CD8-positive, alpha-beta memory T cell (primary cell): Measurements from ENCODE around the gene AQR. TPM values are rescaled to one million over a fixed set of nuclear protein-coding genes. Genes with fewer than 3 reads are reported as not detected.

Experiments
- CTCF ChIA-PET: fragments of 350-600 bp; sonication (Branson Sonifier 250); formaldehyde crosslinking; loops from one replicate; lab custom pipeline; 2021; ENCODE audit warnings: antibody characterized with exemption; lab: Charles Lee
- POLR2A ChIA-PET: fragments of 350-600 bp; sonication (Branson Sonifier 250); formaldehyde crosslinking; loops from one replicate; lab custom pipeline; 2021; ENCODE audit warnings: antibody characterized with exemption; lab: Charles Lee
- DNase-seq, 5 donors: peaks; one replicate each; pipeline versions ENCODE4 v3.0.0 to v3.0.0-alpha.2; 2020 to 2022; ENCODE audit warnings: mixed read lengths in 1 of 5
- H3K27ac ChIP-seq: one replicate; pipeline ENCODE4 v1.7.0; 2013; ENCODE audit warnings: low read depth, mild to moderate bottlenecking, low read length, moderate library complexity
- H3K27me3 ChIP-seq: 2 replicates; pipeline ENCODE4 v1.7.0; 2013; ENCODE audit warnings: low read length, mild to moderate bottlenecking; ENCODE audit not compliant: insufficient read depth, poor library complexity, severe bottlenecking
- H3K36me3 ChIP-seq: 2 replicates; pipeline ENCODE4 v1.7.0; 2013; ENCODE audit warnings: mild to moderate bottlenecking, low read length, moderate library complexity; ENCODE audit not compliant: insufficient read depth
- H3K4me1 ChIP-seq: 2 replicates; pipeline ENCODE4 v1.7.0; 2013; ENCODE audit warnings: mild to moderate bottlenecking, low read length, moderate library complexity; ENCODE audit not compliant: insufficient read depth
- H3K4me3 ChIP-seq: 2 replicates; pipeline ENCODE4 v1.7.0; 2013; ENCODE audit warnings: mild to moderate bottlenecking, low read length
- H3K9me3 ChIP-seq: 2 replicates; pipeline ENCODE4 v1.7.0; 2013; ENCODE audit warnings: mild to moderate bottlenecking, low read length
- H3K27ac Mint-ChIP-seq, 8 donors: one replicate each; pipeline ENCODE4 v1.8.0; 2020 to 2021; ENCODE audit warnings: mixed read lengths in 8 of 8, mild to moderate bottlenecking in 6 of 8, inconsistent platforms in 3 of 8, moderate library complexity in 3 of 8
- H3K27me3 Mint-ChIP-seq, 2 donors: one replicate each; pipeline ENCODE4 v1.8.0; 2020 to 2021; ENCODE audit warnings: mixed read lengths in 2 of 2, mild to moderate bottlenecking in 1 of 2, moderate library complexity in 1 of 2
- H3K36me3 Mint-ChIP-seq, 3 donors: one replicate each; pipeline ENCODE4 v1.8.0; 2020 to 2021; ENCODE audit warnings: mixed read lengths in 3 of 3, inconsistent platforms in 1 of 3, mild to moderate bottlenecking in 1 of 3
- H3K4me1 Mint-ChIP-seq, 3 donors: one replicate each; pipeline ENCODE4 v1.8.0; 2020 to 2021; ENCODE audit warnings: mixed read lengths in 3 of 3, inconsistent platforms in 1 of 3, mild to moderate bottlenecking in 1 of 3
- H3K4me3 Mint-ChIP-seq, 7 donors: one replicate each; pipeline ENCODE4 v1.8.0; 2020 to 2021; ENCODE audit warnings: mixed read lengths in 7 of 7, mild to moderate bottlenecking in 6 of 7, moderate library complexity in 4 of 7, inconsistent platforms in 2 of 7
- H3K9me3 Mint-ChIP-seq, 5 donors: one replicate each; pipeline ENCODE4 v1.8.0; 2020 to 2022; ENCODE audit warnings: mixed read lengths in 5 of 5, mild to moderate bottlenecking in 3 of 5, moderate library complexity in 2 of 5, inconsistent platforms in 1 of 5
- polyA plus RNA-seq: library from polyadenylated mRNA; unstranded; fragments of 300-500 nt; fragmentation: Illumina TruSeq; gene quantifications from one replicate; pipeline ENCODE4 v1.2.3, GENCODE V29; 2021
- total RNA-seq, 2 experiments: library from RNA; stranded (reverse); gene quantifications; one replicate each; pipeline ENCODE4 v1.2.3, GENCODE V29; 2021

The AQR gene
- total and polyA plus RNA-seq, 3 experiments from 2014 or later = 14.8 to 46.0 (median 41.7) TPM

GRCh38 chr15:34876640-34877039 is 92.9 kb downstream of the AQR start:
- H3K4me1 Mint-ChIP-seq = no peaks in the 10 kb centered on the region
- H3K27me3 Mint-ChIP-seq = no peaks in the 10 kb centered on the region
- no peak overlapping the region for H3K4me3 ChIP-seq
- CTCF ChIA-PET = no interaction called here
- no peak for DNase-seq
- H3K4me1 ChIP-seq = no peaks in the 10 kb centered on the region
- H3K36me3 Mint-ChIP-seq = peaks cover 30 to 89% (median 45%) of the 10 kb centered on the region in 3 donors
- H3K27me3 ChIP-seq = no peaks in the 10 kb centered on the region
- POLR2A ChIA-PET = no interaction called here
- peak overlapping the region in 1 of 8 donors; percentile 67 for H3K27ac Mint-ChIP-seq
- H3K36me3 ChIP-seq = peaks cover 17% of the 10 kb centered on the region
- H3K4me3 Mint-ChIP-seq = no peak overlapping the region
- H3K27ac ChIP-seq = no peak overlapping the region
- no peaks in the 10 kb centered on the region for H3K9me3 ChIP-seq
- H3K9me3 Mint-ChIP-seq = no peaks in the 10 kb centered on the region

- H3K9me3 ChIP-seq = no peaks in the 10 kb centered on the region
Measured at GRCh38 chr15:34869110-34869509, 100.4 kb downstream of the AQR start.

GRCh38 chr15:34865531-34865930 is 104.0 kb downstream of the AQR start:
- Histone ChIP-seq H3K9me3 (no peaks in the 10 kb centered on the region), H3K36me3 (peaks cover 28% of the 10 kb centered on the region), H3K4me1 (no peaks in the 10 kb centered on the region), H3K27ac (no peak overlapping the region), H3K27me3 (no peaks in the 10 kb centered on the region), H3K4me3 (no peak overlapping the region)
- no peak overlapping the region for H3K4me3 Mint-ChIP-seq
- peaks cover 0 to 12% (median 3%) of the 10 kb centered on the region in 5 donors for H3K9me3 Mint-ChIP-seq
- H3K27ac Mint-ChIP-seq = peak overlapping the region in 1 of 8 donors; percentile 6
- ChIA-PET CTCF (no interaction called here), POLR2A (no interaction called here)
- DNase-seq = no peak
- H3K4me1 Mint-ChIP-seq = no peaks in the 10 kb centered on the region
- H3K36me3 Mint-ChIP-seq = peaks cover 27 to 84% (median 41%) of the 10 kb centered on the region in 3 donors
- no peaks in the 10 kb centered on the region for H3K27me3 Mint-ChIP-seq

More at GRCh38 chr15:34869110-34869509, 100.4 kb downstream of the AQR start:
- H3K27ac Mint-ChIP-seq = peak overlapping the region in 1 of 8 donors; percentile 27
- peaks cover 47 to 84% (median 55%) of the 10 kb centered on the region in 3 donors for H3K36me3 Mint-ChIP-seq
- H3K27ac ChIP-seq = no peak overlapping the region
- ChIA-PET CTCF (no interaction called here), POLR2A (no interaction called here)
- H3K9me3 Mint-ChIP-seq = peaks cover 0 to 12% (median 3%) of the 10 kb centered on the region in 5 donors
- H3K27me3 Mint-ChIP-seq = no peaks in the 10 kb centered on the region
- no peaks in the 10 kb centered on the region for H3K4me1 Mint-ChIP-seq
- H3K36me3 ChIP-seq = peaks cover 23% of the 10 kb centered on the region
- no peak overlapping the region for H3K4me3 ChIP-seq
- H3K4me1 ChIP-seq = no peaks in the 10 kb centered on the region
- no peak for DNase-seq
- no peak overlapping the region for H3K4me3 Mint-ChIP-seq
- H3K27me3 ChIP-seq = no peaks in the 10 kb centered on the region

- Histone ChIP-seq H3K27me3 (no peaks in the 10 kb centered on the region), H3K4me3 (no peak overlapping the region), H3K9me3 (no peaks in the 10 kb centered on the region), H3K36me3 (peaks cover 17% of the 10 kb centered on the region), H3K4me1 (no peaks in the 10 kb centered on the region), H3K27ac (no peak overlapping the region)
- Mint-ChIP-seq H3K36me3 (peaks cover 8 to 90% (median 27%) of the 10 kb centered on the region in 3 donors), H3K27me3 (no peaks in the 10 kb centered on the region), H3K4me3 (no peak overlapping the region), H3K9me3 (peaks cover 0 to 6% (median 0%) of the 10 kb centered on the region in 5 donors), H3K27ac (no peak overlapping the region), H3K4me1 (no peaks in the 10 kb centered on the region)
- no peak for DNase-seq
- ChIA-PET POLR2A (no interaction called here), CTCF (no interaction called here)
Measured at GRCh38 chr15:34861214-34861613, 108.3 kb downstream of the AQR start.

- Histone ChIP-seq H3K36me3 (peaks cover 6% of the 10 kb centered on the region), H3K4me1 (no peaks in the 10 kb centered on the region), H3K27ac (no peak overlapping the region), H3K4me3 (no peak overlapping the region), H3K27me3 (no peaks in the 10 kb centered on the region), H3K9me3 (no peaks in the 10 kb centered on the region)
- no peak overlapping the region for H3K4me3 Mint-ChIP-seq
- ChIA-PET POLR2A (no interaction called here), CTCF (no interaction called here)
- peak overlapping the region in 3 of 8 donors; percentile 40 to 86 (median 68) for H3K27ac Mint-ChIP-seq
- no peaks in the 10 kb centered on the region for H3K27me3 Mint-ChIP-seq
- no peaks in the 10 kb centered on the region for H3K9me3 Mint-ChIP-seq
- DNase-seq = no peak
- H3K36me3 Mint-ChIP-seq = peaks cover 7 to 67% (median 28%) of the 10 kb centered on the region in 3 donors
- H3K4me1 Mint-ChIP-seq = no peaks in the 10 kb centered on the region
Measured at GRCh38 chr15:34855893-34856292, 113.6 kb downstream of the AQR start.

GRCh38 chr15:34855413-34855812 is 114.1 kb downstream of the AQR start:
- ChIA-PET CTCF (no interaction called here), POLR2A (no interaction called here)
- H3K4me3 Mint-ChIP-seq = no peak overlapping the region
- no peaks in the 10 kb centered on the region for H3K4me1 ChIP-seq
- H3K27ac Mint-ChIP-seq = peak overlapping the region in 2 of 8 donors; percentile 26 to 52
- no peak for DNase-seq
- H3K9me3 ChIP-seq = no peaks in the 10 kb centered on the region
- H3K27me3 Mint-ChIP-seq = no peaks in the 10 kb centered on the region
- H3K36me3 ChIP-seq = peaks cover 6% of the 10 kb centered on the region
- no peaks in the 10 kb centered on the region for H3K27me3 ChIP-seq
- no peak overlapping the region for H3K4me3 ChIP-seq
- no peaks in the 10 kb centered on the region for H3K4me1 Mint-ChIP-seq
- no peaks in the 10 kb centered on the region for H3K9me3 Mint-ChIP-seq
- no peak overlapping the region for H3K27ac ChIP-seq
- H3K36me3 Mint-ChIP-seq = peaks cover 7 to 63% (median 28%) of the 10 kb centered on the region in 3 donors

- Histone ChIP-seq H3K27ac (no peak overlapping the region), H3K4me1 (no peaks in the 10 kb centered on the region), H3K9me3 (no peaks in the 10 kb centered on the region), H3K27me3 (no peaks in the 10 kb centered on the region), H3K4me3 (no peak overlapping the region), H3K36me3 (peaks cover 2% of the 10 kb centered on the region)
- H3K27me3 Mint-ChIP-seq = no peaks in the 10 kb centered on the region
- peaks cover 7 to 53% (median 25%) of the 10 kb centered on the region in 3 donors for H3K36me3 Mint-ChIP-seq
- H3K9me3 Mint-ChIP-seq = no peaks in the 10 kb centered on the region
- CTCF ChIA-PET = no interaction called here
- H3K27ac Mint-ChIP-seq = peak overlapping the region in 3 of 8 donors; percentile 39 to 77 (median 73)
- DNase-seq = no peak
- POLR2A ChIA-PET = no interaction called here
- H3K4me1 Mint-ChIP-seq = no peaks in the 10 kb centered on the region
- no peak overlapping the region for H3K4me3 Mint-ChIP-seq
Measured at GRCh38 chr15:34854232-34854631, 115.3 kb downstream of the AQR start.

- Histone ChIP-seq H3K27ac (no peak overlapping the region), H3K36me3 (no peaks in the 10 kb centered on the region), H3K4me3 (no peak overlapping the region), H3K27me3 (no peaks in the 10 kb centered on the region), H3K9me3 (no peaks in the 10 kb centered on the region), H3K4me1 (no peaks in the 10 kb centered on the region)
- H3K27me3 Mint-ChIP-seq = no peaks in the 10 kb centered on the region
- H3K36me3 Mint-ChIP-seq = peaks cover 3 to 42% (median 17%) of the 10 kb centered on the region in 3 donors
- peak overlapping the region in 1 of 8 donors; percentile 1 for H3K27ac Mint-ChIP-seq
- no peak for DNase-seq
- H3K4me3 Mint-ChIP-seq = no peak overlapping the region
- H3K9me3 Mint-ChIP-seq = no peaks in the 10 kb centered on the region
- ChIA-PET POLR2A (no interaction called here), CTCF (no interaction called here)
- no peaks in the 10 kb centered on the region for H3K4me1 Mint-ChIP-seq
Measured at GRCh38 chr15:34853001-34853758, 116.4 kb downstream of the AQR start.
